CD4-positive, alpha-beta memory T cell (primary cell): Measurements from ENCODE around the gene ACVR1. TPM values are rescaled to one million over a fixed set of nuclear protein-coding genes. Genes with fewer than 3 reads are reported as not detected.

Source experiments
- CTCF ChIA-PET: fragments of 350-600 bp; sonication (Branson Sonifier 250); formaldehyde crosslinking; loops from one replicate; lab custom pipeline; 2021; ENCODE audit warnings: inconsistent platforms; ENCODE audit not compliant: partially characterized antibody; lab: Charles Lee
- POLR2A ChIA-PET: fragments of 350-600 bp; sonication (Branson Sonifier 250); formaldehyde crosslinking; loops from one replicate; lab custom pipeline; 2021; ENCODE audit not compliant: partially characterized antibody; lab: Charles Lee
- DNase-seq, 5 donors: peaks; one replicate each; pipeline versions ENCODE4 v3.0.0 to v3.0.0-alpha.2; 2020 to 2022; ENCODE audit warnings: mixed read lengths in 1 of 5
- H3K27ac ChIP-seq: one replicate; pipeline ENCODE4 v1.7.0; 2013; ENCODE audit warnings: low read depth, low read length
- H3K27me3 ChIP-seq: 2 replicates; pipeline ENCODE4 v1.7.0; 2013; ENCODE audit warnings: mild to moderate bottlenecking, low read length, moderate library complexity; ENCODE audit not compliant: insufficient read depth
- H3K36me3 ChIP-seq: 2 replicates; pipeline ENCODE4 v1.7.0; 2013; ENCODE audit warnings: mild to moderate bottlenecking, low read length, moderate library complexity; ENCODE audit not compliant: insufficient read depth
- H3K4me1 ChIP-seq: 2 replicates; pipeline ENCODE4 v1.7.0; 2013; ENCODE audit warnings: mild to moderate bottlenecking, low read length, moderate library complexity; ENCODE audit not compliant: insufficient read depth
- H3K4me3 ChIP-seq, 2 donors: one replicate each; pipeline ENCODE4 v1.7.0; 2013; ENCODE audit warnings: low read length in 2 of 2, mild to moderate bottlenecking in 1 of 2
- H3K9me3 ChIP-seq, 2 donors: one replicate each; pipeline ENCODE4 v1.7.0; 2013; ENCODE audit warnings: low read length in 2 of 2, control low read depth in 1 of 2; ENCODE audit not compliant: control insufficient read depth in 1 of 2
- H3K27ac Mint-ChIP-seq, 7 donors: one replicate each; pipeline ENCODE4 v1.8.0; 2020 to 2021; ENCODE audit warnings: mixed read lengths in 7 of 7, mild to moderate bottlenecking in 6 of 7, inconsistent platforms in 3 of 7, moderate library complexity in 3 of 7
- H3K27me3 Mint-ChIP-seq, 2 donors: one replicate each; pipeline ENCODE4 v1.8.0; 2020 to 2021; ENCODE audit warnings: mixed read lengths in 2 of 2
- H3K36me3 Mint-ChIP-seq, 2 donors: one replicate each; pipeline ENCODE4 v1.8.0; 2020 to 2021; ENCODE audit warnings: mixed read lengths in 2 of 2, inconsistent platforms in 1 of 2, mild to moderate bottlenecking in 1 of 2
- H3K4me1 Mint-ChIP-seq, 4 donors: one replicate each; pipeline ENCODE4 v1.8.0; 2020 to 2021; ENCODE audit warnings: mixed read lengths in 4 of 4, mild to moderate bottlenecking in 1 of 4
- H3K4me3 Mint-ChIP-seq, 8 donors: one replicate each; pipeline ENCODE4 v1.8.0; 2020 to 2021; ENCODE audit warnings: mixed read lengths in 8 of 8, mild to moderate bottlenecking in 7 of 8, moderate library complexity in 6 of 8, inconsistent platforms in 3 of 8
- H3K9me3 Mint-ChIP-seq, 8 donors: one replicate each; pipeline ENCODE4 v1.8.0; 2020 to 2021; ENCODE audit warnings: mixed read lengths in 8 of 8, mild to moderate bottlenecking in 5 of 8, inconsistent platforms in 3 of 8, moderate library complexity in 1 of 8
- intact Hi-C: fragments of 100-400 bp; cut with micrococcal nuclease; formaldehyde crosslinking; loops from one replicate; pipeline ENCODE4 v1.15.1; 2023
- polyA plus RNA-seq, 2 donors: library from polyadenylated mRNA; unstranded; fragments of 300-500 nt; fragmentation: Illumina TruSeq; gene quantifications; one replicate each; pipeline ENCODE4 v1.2.3, GENCODE V29; 2021
- total RNA-seq, 2 experiments: library from RNA; stranded (reverse); gene quantifications; one replicate each; pipeline ENCODE4 v1.2.3, GENCODE V29; 2021

Gene ACVR1
- total and polyA plus RNA-seq, 4 experiments from 2014 or later: 16.1 to 31.9 (median 25.1) TPM

GRCh38 chr2:157849591-157849990 is 26.5 kb downstream of the ACVR1 start:
- ChIA-PET CTCF (no interaction called here), POLR2A (no interaction called here)
- no peak for DNase-seq
- intact Hi-C loops: no loop called here
- peaks cover 26 to 54% of the 10 kb centered on the region in 2 donors for H3K36me3 Mint-ChIP-seq
- Histone ChIP-seq H3K27me3 (no peaks in the 10 kb centered on the region), H3K4me3 (no peak overlapping the region), H3K9me3 (no peaks in the 10 kb centered on the region), H3K36me3 (no peaks in the 10 kb centered on the region), H3K4me1 (peaks cover 6% of the 10 kb centered on the region), H3K27ac (no peak overlapping the region)
- H3K27ac Mint-ChIP-seq: peak overlapping the region in 1 of 7 donors; percentile 43
- H3K4me3 Mint-ChIP-seq: no peak overlapping the region
- H3K9me3 Mint-ChIP-seq: peaks cover 0 to 2% (median 0%) of the 10 kb centered on the region in 8 donors
- no peaks in the 10 kb centered on the region for H3K27me3 Mint-ChIP-seq
- H3K4me1 Mint-ChIP-seq: peaks cover 31 to 44% (median 40%) of the 10 kb centered on the region in 4 donors

DNA sequence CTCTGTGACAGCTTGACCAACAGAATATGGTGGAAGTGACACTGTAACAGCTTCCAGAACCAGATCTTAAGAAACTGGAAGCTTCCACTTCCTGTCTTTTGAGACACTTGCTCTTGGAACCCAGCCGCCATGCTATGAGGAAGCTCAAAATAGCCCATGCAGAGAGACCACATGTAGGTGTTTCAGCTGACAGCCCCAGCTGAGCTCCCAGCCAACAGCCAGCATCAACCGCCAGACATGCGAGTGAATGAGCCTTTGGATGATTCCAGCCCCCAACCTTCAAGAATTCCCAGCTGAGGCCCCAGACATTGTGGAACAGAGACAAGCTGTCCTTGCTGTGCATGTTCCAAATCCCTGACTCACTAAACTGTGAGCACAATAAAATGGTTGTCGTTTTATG is 27.9 kb downstream of the ACVR1 start:
- H3K9me3 Mint-ChIP-seq: peaks cover 0 to 2% (median 0%) of the 10 kb centered on the region in 8 donors
- Histone ChIP-seq H3K27ac (no peak overlapping the region), H3K36me3 (no peaks in the 10 kb centered on the region), H3K4me1 (no peaks in the 10 kb centered on the region), H3K4me3 (no peak overlapping the region), H3K27me3 (no peaks in the 10 kb centered on the region), H3K9me3 (no peaks in the 10 kb centered on the region)
- H3K4me3 Mint-ChIP-seq: no peak overlapping the region
- intact Hi-C loops: no loop called here
- no peak overlapping the region for H3K27ac Mint-ChIP-seq
- H3K36me3 Mint-ChIP-seq: peaks cover 31 to 50% of the 10 kb centered on the region in 2 donors
- DNase-seq: no peak
- ChIA-PET POLR2A (interaction anchor here (0.8 kb wide), 1 partner anchor 544 kb away, joined by 3 read pairs; no protein-coding TSS in a partner anchor), CTCF (no interaction called here)
- peaks cover 25 to 43% (median 36%) of the 10 kb centered on the region in 4 donors for H3K4me1 Mint-ChIP-seq
- no peaks in the 10 kb centered on the region for H3K27me3 Mint-ChIP-seq

DNA sequence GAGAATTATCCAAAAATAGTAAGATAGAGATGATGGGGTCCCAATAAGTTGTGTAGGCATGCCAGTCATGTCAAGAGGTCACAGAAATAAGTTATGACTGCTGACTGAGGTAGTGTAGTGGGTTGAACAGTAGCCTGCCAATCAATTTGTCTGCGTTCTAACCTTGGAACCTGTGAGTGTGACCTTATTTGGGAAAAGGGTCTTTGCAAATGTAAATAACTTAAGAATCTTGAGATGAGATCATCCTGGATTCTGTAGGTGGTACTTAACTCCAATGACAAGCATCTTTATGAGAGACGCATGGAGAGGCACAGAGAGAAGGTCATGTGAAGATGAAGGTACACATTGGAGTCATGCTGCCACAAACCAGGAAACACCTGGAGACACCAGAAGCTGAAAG is 31.0 kb downstream of the ACVR1 start:
- H3K9me3 Mint-ChIP-seq: peaks cover 0 to 2% (median 0%) of the 10 kb centered on the region in 8 donors
- no peak for DNase-seq
- H3K4me3 Mint-ChIP-seq: no peak overlapping the region
- no peaks in the 10 kb centered on the region for H3K9me3 ChIP-seq
- ChIA-PET POLR2A (no interaction called here), CTCF (no interaction called here)
- intact Hi-C loops: no loop called here
- H3K4me3 ChIP-seq: no peak overlapping the region
- no peaks in the 10 kb centered on the region for H3K27me3 ChIP-seq
- H3K27ac Mint-ChIP-seq: peak overlapping the region in 1 of 7 donors; percentile 53
- peaks cover 27 to 55% of the 10 kb centered on the region in 2 donors for H3K36me3 Mint-ChIP-seq
- no peaks in the 10 kb centered on the region for H3K36me3 ChIP-seq
- H3K27me3 Mint-ChIP-seq: no peaks in the 10 kb centered on the region
- peaks cover 20 to 46% (median 35%) of the 10 kb centered on the region in 4 donors for H3K4me1 Mint-ChIP-seq
- no peaks in the 10 kb centered on the region for H3K4me1 ChIP-seq
- no peak overlapping the region for H3K27ac ChIP-seq

DNA sequence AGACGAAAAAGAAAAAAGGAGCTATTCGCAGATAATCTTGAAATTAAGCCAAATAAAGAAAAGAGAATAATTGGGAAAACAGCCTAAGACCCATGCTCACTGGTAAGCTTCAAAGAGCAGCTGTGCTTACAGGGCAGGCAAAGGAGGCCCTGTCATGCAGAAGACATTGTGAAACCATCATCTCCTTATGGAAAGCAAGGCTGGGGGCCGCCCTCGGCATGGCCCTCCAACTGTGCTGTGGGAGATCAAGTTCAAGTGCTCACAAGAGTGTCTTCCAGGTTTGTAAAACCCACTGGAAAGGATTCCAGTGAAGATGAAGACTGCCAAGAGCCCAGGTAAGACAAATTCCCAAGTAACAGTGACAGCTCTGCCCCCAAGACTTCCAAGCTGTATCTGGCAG is 32.2 kb downstream of the ACVR1 start:
- H3K36me3 ChIP-seq: no peaks in the 10 kb centered on the region
- no peak overlapping the region for H3K27ac ChIP-seq
- H3K4me1 ChIP-seq: no peaks in the 10 kb centered on the region
- peaks cover 23 to 56% (median 40%) of the 10 kb centered on the region in 4 donors for H3K4me1 Mint-ChIP-seq
- H3K9me3 ChIP-seq: no peaks in the 10 kb centered on the region
- H3K4me3 ChIP-seq: no peak overlapping the region
- H3K9me3 Mint-ChIP-seq: peaks cover 0 to 2% (median 0%) of the 10 kb centered on the region in 8 donors
- POLR2A ChIA-PET: no interaction called here
- H3K4me3 Mint-ChIP-seq: no peak overlapping the region
- peaks cover 29 to 51% of the 10 kb centered on the region in 2 donors for H3K36me3 Mint-ChIP-seq
- no peaks in the 10 kb centered on the region for H3K27me3 ChIP-seq
- no peaks in the 10 kb centered on the region for H3K27me3 Mint-ChIP-seq
- no peak for DNase-seq
- peak overlapping the region in 4 of 7 donors; percentile 44 to 64 (median 52) for H3K27ac Mint-ChIP-seq
- CTCF ChIA-PET: no interaction called here
- intact Hi-C loops: no loop called here

- Histone ChIP-seq H3K4me1 (peaks cover 2% of the 10 kb centered on the region), H3K9me3 (no peaks in the 10 kb centered on the region), H3K27ac (no peak overlapping the region), H3K4me3 (no peak overlapping the region), H3K36me3 (no peaks in the 10 kb centered on the region), H3K27me3 (no peaks in the 10 kb centered on the region)
- intact Hi-C loops: no loop called here
- peaks cover 27 to 48% of the 10 kb centered on the region in 2 donors for H3K36me3 Mint-ChIP-seq
- ChIA-PET CTCF (no interaction called here), POLR2A (no interaction called here)
- peaks cover 28 to 64% (median 45%) of the 10 kb centered on the region in 4 donors for H3K4me1 Mint-ChIP-seq
- peaks cover 0 to 2% (median 0%) of the 10 kb centered on the region in 8 donors for H3K9me3 Mint-ChIP-seq
- H3K4me3 Mint-ChIP-seq: no peak overlapping the region
- no peak overlapping the region for H3K27ac Mint-ChIP-seq
- H3K27me3 Mint-ChIP-seq: no peaks in the 10 kb centered on the region
- no peak for DNase-seq
These were observed 33.0 kb downstream of the ACVR1 start for GRCh38 chr2:157843081-157843480.

DNA sequence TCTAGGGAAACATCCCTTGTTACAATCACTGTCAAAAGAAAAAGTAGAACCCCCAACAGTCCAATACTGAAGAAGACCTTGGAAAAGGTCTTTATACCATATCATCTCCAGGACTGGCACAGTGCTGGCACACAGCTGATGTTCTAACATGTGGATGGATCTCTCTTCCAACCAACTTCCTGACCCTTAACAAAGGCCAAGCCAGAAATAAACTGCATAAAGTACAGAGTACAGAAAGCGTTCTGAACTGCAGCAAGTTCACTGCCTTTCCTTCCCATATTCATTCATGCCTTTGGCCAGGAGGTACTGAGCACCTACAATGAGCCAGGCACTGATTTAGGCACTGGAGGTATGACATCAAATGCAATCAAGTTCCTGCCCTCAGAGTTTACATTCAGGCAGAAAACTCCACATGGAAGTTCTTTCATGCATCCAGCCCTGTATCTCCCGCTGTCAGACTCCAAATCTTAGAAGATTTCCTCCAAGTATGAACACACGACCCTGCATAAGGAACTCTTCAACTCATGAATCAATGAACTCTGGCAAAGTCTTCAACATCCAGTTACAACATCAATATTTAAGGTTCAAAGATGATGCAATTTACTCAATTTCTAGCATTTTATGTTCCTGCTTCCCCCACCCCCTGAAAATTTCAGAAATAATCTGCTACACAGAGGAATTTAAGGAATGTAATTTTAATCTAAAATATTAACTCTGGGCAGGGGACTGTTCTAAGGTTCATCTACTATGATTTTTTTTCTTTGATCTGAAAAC is 33.8 kb downstream of the ACVR1 start:
- ChIA-PET CTCF (no interaction called here), POLR2A (no interaction called here)
- Mint-ChIP-seq H3K36me3 (peaks cover 27 to 48% of the 10 kb centered on the region in 2 donors), H3K27me3 (no peaks in the 10 kb centered on the region), H3K27ac (peak overlapping the region in 1 of 7 donors; percentile 3), H3K4me1 (peaks cover 31 to 66% (median 47%) of the 10 kb centered on the region in 4 donors), H3K9me3 (no peaks in the 10 kb centered on the region), H3K4me3 (peak overlapping the region in 1 of 8 donors; percentile 20)
- intact Hi-C loops: no loop called here
- no peaks in the 10 kb centered on the region for H3K9me3 ChIP-seq
- no peak overlapping the region for H3K27ac ChIP-seq
- H3K4me1 ChIP-seq: peaks cover 10% of the 10 kb centered on the region
- no peaks in the 10 kb centered on the region for H3K27me3 ChIP-seq
- peaks cover 4% of the 10 kb centered on the region for H3K36me3 ChIP-seq
- H3K4me3 ChIP-seq: no peak overlapping the region
- no peak for DNase-seq

DNA sequence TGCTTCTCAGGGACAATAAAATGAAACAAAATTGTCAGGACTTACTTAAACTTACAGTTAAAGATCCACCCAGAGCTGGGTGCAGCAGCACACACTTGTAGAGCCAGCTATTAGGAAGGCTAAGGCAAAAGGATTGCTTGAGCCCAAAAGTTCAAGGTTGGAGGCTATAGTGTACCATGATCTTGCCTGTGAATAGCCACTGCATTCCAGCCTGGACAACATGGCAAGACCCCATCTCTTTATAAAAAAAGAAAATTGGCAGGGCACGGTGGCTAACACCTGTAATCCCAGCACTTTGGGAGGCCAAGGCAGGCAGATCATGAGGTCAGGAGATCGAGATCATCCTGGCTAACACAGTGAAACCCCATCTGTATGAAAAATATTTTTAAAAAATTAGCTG is 34.6 kb downstream of the ACVR1 start:
- H3K27me3 ChIP-seq: no peaks in the 10 kb centered on the region
- no peaks in the 10 kb centered on the region for H3K9me3 ChIP-seq
- Mint-ChIP-seq H3K9me3 (no peaks in the 10 kb centered on the region), H3K4me1 (peaks cover 39 to 67% (median 52%) of the 10 kb centered on the region in 4 donors), H3K27ac (no peak overlapping the region), H3K4me3 (no peak overlapping the region), H3K36me3 (peaks cover 29 to 49% of the 10 kb centered on the region in 2 donors), H3K27me3 (no peaks in the 10 kb centered on the region)
- H3K27ac ChIP-seq: no peak overlapping the region
- peaks cover 4% of the 10 kb centered on the region for H3K36me3 ChIP-seq
- no peak overlapping the region for H3K4me3 ChIP-seq
- CTCF ChIA-PET: no interaction called here
- H3K4me1 ChIP-seq: peaks cover 18% of the 10 kb centered on the region
- POLR2A ChIA-PET: no interaction called here
- intact Hi-C loops: no loop called here
- DNase-seq: no peak
